ENCODE measurements around the gene LRCH4. TPM values are rescaled to one million over a fixed set of nuclear protein-coding genes. Genes with fewer than 3 reads are reported as not detected.

Gene LRCH4
- total RNA-seq, 3 donors from 2014 or later (not counting 1 experiment from before 2014, with no cell fraction given), result 282 to 296 (median 289) TPM

GRCh38 chr7:100589341-100589947, 3.5 kb upstream of the LRCH4 start:
- no peak overlapping the region for H3K4me3 ChIP-seq (ENCODE audit: low read length)
- peaks cover 3% of the 10 kb centered on the region for H3K27me3 ChIP-seq (ENCODE audit: control insufficient read depth, insufficient read depth, low read length)
- DNase-seq (no peak), ATAC-seq (no peak)
- peaks cover 7 to 18% of the 10 kb centered on the region in 2 donors for H3K27me3 Mint-ChIP-seq (ENCODE audit: low read depth in 2 of 2)
- intact Hi-C loops (cut with micrococcal nuclease), result loop anchor here (5.0 kb wide), 1 partner anchor 42 kb away; no protein-coding TSS in a partner anchor
- H3K36me3 ChIP-seq (ENCODE audit: control insufficient read depth, insufficient read depth, low read length), result no peaks in the 10 kb centered on the region
- TF ChIP-seq, protein P1, sequence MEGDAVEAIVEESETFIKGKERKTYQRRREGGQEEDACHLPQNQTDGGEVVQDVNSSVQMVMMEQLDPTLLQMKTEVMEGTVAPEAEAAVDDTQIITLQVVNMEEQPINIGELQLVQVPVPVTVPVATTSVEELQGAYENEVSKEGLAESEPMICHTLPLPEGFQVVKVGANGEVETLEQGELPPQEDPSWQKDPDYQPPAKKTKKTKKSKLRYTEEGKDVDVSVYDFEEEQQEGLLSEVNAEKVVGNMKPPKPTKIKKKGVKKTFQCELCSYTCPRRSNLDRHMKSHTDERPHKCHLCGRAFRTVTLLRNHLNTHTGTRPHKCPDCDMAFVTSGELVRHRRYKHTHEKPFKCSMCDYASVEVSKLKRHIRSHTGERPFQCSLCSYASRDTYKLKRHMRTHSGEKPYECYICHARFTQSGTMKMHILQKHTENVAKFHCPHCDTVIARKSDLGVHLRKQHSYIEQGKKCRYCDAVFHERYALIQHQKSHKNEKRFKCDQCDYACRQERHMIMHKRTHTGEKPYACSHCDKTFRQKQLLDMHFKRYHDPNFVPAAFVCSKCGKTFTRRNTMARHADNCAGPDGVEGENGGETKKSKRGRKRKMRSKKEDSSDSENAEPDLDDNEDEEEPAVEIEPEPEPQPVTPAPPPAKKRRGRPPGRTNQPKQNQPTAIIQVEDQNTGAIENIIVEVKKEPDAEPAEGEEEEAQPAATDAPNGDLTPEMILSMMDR (IDR thresholded peaks at IDR 0.05), result no peak
- no peak overlapping the region for H3K27ac Mint-ChIP-seq
- no peaks in the 10 kb centered on the region for H3K9me3 ChIP-seq (ENCODE audit: control insufficient read depth, insufficient read depth, low read length)
- no peaks in the 10 kb centered on the region for H3K9me3 Mint-ChIP-seq
- WGBS (ENCODE audit: insufficient coverage), result 71% methylated on average over 7 of the region's 7 CpGs
- H3K4me1 ChIP-seq (ENCODE audit: control insufficient read depth, insufficient read depth, low read length), result peaks cover 18% of the 10 kb centered on the region
- H3K27ac ChIP-seq (ENCODE audit: low read length), result no peak overlapping the region
- no peaks in the 10 kb centered on the region for H3K36me3 Mint-ChIP-seq
- peak overlapping the region; percentile 37 for H3K4me3 Mint-ChIP-seq
- peaks cover 9 to 20% of the 10 kb centered on the region in 2 donors for H3K4me1 Mint-ChIP-seq

DNA sequence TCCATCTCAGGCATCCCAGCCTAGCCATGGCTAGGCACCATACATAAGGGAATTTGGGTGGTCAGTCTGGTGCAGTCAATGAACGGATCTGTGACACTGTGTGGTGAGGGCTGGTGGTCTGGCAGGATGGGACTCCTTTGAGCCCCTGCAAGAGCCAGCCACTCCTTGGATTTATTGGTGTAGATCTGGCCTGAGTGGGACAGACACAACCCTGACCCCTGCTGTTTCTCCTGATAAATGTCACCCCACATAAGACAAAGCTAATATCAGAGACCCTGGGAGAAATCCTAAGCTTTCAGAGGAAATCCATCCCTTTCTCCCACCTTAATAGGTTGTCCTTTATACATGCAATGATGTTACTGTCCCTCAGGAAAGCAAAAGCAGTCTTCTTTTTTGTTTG, 2.5 kb upstream of the LRCH4 start:
- H3K27me3 ChIP-seq (ENCODE audit: control insufficient read depth, insufficient read depth, low read length), result peaks cover 3% of the 10 kb centered on the region
- H3K27ac ChIP-seq (ENCODE audit: low read length), result no peak overlapping the region
- peaks cover 28% of the 10 kb centered on the region for H3K4me1 ChIP-seq (ENCODE audit: control insufficient read depth, insufficient read depth, low read length)
- WGBS (ENCODE audit: insufficient coverage), result 73% methylated on average over 1 of the region's 1 CpG
- DNase-seq (peak in 1 of 2 donors; percentile 50), ATAC-seq (no peak)
- Mint-ChIP-seq H3K27ac (no peak overlapping the region), H3K4me3 (peak overlapping the region; percentile 52), H3K36me3 (no peaks in the 10 kb centered on the region), H3K4me1 (peaks cover 16 to 29% of the 10 kb centered on the region in 2 donors), H3K9me3 (no peaks in the 10 kb centered on the region), H3K27me3 (ENCODE audit: low read depth in 2 of 2) (peaks cover 7 to 18% of the 10 kb centered on the region in 2 donors)
- no peaks in the 10 kb centered on the region for H3K9me3 ChIP-seq (ENCODE audit: control insufficient read depth, insufficient read depth, low read length)
- intact Hi-C loops (cut with micrococcal nuclease), result loop anchor here (5.0 kb wide), 1 partner anchor 41 kb away; no protein-coding TSS in a partner anchor
- TF ChIP-seq, protein P1 (IDR thresholded peaks at IDR 0.05), result no peak
- H3K36me3 ChIP-seq (ENCODE audit: control insufficient read depth, insufficient read depth, low read length), result no peaks in the 10 kb centered on the region
- no peak overlapping the region for H3K4me3 ChIP-seq (ENCODE audit: low read length)

- ATAC-seq, result peak; percentile 78 to 94 (median 84)
- Mint-ChIP-seq H3K27ac (peak within 1 kb of the TSS; percentile 89 to 92), H3K27me3 (ENCODE audit: low read depth in 2 of 2) (peaks cover 7 to 14% of the 10 kb centered on the region in 2 donors), H3K4me3 (peak within 1 kb of the TSS; percentile 97), H3K36me3 (no peaks in the 10 kb centered on the region), H3K9me3 (no peaks in the 10 kb centered on the region), H3K4me1 (peaks cover 19 to 34% of the 10 kb centered on the region in 2 donors)
- Histone ChIP-seq H3K27ac (ENCODE audit: low read length) (peak within 1 kb of the TSS; percentile 92), H3K4me3 (ENCODE audit: low read length) (peak within 1 kb of the TSS; percentile 97), H3K27me3 (ENCODE audit: control insufficient read depth, insufficient read depth, low read length) (peaks cover 3% of the 10 kb centered on the region), H3K4me1 (ENCODE audit: control insufficient read depth, insufficient read depth, low read length) (peaks cover 45% of the 10 kb centered on the region), H3K9me3 (ENCODE audit: control insufficient read depth, insufficient read depth, low read length) (no peaks in the 10 kb centered on the region), H3K36me3 (ENCODE audit: control insufficient read depth, insufficient read depth, low read length) (peaks cover 12% of the 10 kb centered on the region)
- TF ChIP-seq, protein P1 (IDR thresholded peaks at IDR 0.05), result no peak
- intact Hi-C loops (cut with micrococcal nuclease), result loop anchor here (1.0 to 5.0 kb wide), 4 partner anchors 18 to 88 kb away; partner anchors contain the start of gene MOSPD3
- WGBS (ENCODE audit: insufficient coverage), result under 1% methylated on average over 53 of the region's 53 CpGs
- DNase-seq, result peak; percentile 99 to 100
Observed at GRCh38 chr7:100586266-100587025, 517 bp upstream of the LRCH4 start, which contains the start of gene FBXO24. Gene FBXO24, plus strand, starts transcription at chr7:100586328. Its CDS starts 298 bp downstream, at chr7:100586626.
